ENCODE results near the gene BCAS3.
"Not testable (repeated sequence)": the region's sequence is repeated elsewhere in the genome, so short reads cannot be mapped to it uniquely, and the experiment has no call there.

BCAS3 gene

DNA sequence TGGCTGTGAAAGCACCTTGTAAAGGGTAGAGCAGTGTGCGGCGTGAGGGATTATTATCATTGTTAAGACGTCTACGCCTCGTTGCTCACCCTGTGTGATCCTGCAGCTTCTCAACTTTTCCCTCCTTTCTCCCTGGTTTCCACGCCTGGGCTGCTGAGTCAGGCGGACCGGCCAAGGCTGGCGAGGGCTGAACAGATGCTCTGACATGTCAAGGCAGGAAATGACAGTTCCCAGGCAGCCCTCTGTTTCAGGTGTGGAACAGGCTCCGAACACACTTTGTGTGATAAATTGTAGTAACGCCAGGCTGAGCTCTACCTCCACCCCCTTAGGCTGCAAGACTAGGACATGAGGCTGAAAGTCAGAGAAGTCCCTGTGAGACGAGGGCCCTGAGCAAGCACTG lies 676.0 kb downstream of the BCAS3 start:
- no peak for ATAC-seq

DNA sequence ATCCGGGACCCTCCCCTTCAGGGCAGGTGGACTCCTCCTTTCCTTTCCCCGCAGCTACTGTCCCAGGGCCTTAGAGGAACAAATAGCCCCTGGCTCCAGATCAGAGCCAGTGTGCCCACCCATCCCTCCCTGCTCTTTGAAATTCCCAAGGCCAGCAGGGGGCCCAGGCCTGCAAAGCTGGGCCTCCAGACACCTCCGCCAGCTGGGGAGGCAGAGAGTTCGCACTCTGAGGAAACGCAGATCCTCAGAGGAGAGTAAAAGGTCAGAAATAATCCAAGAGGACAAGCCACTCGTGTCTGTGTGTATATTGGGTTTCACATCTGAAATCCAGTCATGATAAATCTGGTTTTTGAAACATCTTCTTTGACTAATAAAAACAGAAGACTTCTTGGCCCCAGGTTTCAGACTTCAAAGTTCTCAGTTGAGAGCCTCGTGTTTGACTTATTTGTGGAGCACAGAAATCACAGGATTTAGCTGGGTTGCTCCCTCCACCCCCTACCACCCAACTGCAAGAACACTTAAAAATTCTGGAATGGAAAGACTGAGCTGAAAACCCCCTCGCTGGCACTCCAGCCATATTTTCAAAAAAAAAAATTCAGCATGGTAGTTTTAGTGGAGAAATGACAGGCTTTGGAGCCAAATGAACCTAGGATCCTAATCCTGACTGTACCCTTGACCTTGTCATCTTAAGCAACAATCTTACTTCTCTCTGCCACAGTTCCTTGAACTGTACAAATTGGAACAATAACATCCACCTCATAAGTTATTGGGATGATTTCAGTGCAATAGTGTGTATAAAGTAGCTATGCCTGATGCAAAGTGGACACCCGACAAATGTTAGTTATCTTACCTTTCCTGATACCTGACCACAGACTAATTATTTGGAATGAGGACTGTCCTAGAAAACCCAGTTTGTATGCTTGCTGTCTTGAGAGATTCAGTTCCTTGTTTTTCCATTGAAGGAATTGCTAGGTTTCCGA lies 677.5 kb downstream of the BCAS3 start:
- ATAC-seq: no peak

DNA sequence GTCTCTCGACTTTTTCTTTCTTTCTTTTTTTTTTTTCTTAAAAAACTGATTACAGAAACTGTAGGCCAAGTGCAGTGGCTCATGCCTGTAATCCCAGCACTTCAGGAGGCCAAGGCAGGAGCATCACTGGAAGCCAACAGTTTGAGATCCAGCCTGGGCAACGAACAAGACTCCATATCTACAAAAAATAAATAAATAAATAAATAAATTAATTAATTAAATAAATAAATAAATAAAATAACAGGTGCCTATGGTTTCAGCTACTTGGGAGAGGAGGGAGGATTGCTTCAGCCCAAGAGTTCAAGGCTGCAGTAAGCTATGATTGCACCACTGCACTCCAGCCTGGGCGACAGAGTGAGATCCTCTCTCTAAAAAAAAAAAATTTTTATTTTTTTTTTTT lies 679.4 kb downstream of the BCAS3 start:
- ATAC-seq: not testable (repeated sequence)

DNA sequence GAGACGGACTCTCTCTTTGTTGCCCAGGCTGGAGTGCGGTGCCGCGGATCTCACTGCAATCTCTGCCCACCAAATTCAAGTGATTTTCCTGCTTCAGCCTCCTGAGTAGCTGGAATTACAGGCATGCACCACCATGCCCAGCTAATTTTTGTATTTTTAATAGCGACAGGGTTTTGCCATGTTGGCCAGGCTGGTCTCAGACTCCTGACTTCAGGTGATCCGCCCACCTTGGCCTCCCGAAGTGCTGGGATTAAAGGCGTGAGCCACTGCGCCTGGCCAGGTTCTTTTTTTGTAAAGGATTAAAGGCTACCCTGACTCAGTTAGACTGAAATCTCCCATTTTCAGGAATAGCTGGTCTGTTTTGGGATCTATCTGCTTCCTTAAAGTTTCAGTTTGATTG lies 681.9 kb downstream of the BCAS3 start:
- not testable (repeated sequence) for ATAC-seq

DNA sequence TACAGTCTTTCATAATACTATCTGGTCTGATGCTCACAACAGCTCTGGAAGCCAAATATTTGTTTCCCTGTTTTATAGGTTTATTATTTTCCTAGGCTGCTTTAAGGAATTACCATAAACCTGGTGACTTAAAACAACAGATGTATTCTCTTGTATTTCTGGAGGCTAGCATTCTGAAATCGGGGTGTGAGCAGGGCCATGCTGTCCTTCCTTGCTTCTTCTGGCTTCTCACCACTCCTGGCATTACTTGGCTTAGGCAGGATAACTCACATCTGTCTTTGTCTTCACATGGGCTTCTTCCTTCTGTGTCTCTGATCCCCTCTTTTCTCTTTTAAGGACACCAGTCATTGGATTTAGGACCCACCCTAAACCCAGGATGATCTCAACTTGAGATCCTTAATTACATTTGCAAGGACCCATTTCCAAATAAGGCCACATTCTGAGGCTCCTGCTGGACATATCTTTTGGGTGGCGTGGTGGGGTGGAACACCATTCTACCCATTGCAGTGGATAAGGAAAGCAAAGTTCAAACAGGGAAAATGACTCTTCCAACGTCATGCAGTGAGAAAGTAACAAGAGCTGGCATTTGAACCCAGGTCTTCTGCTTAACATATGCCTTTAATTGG lies 682.8 kb downstream of the BCAS3 start:
- ATAC-seq: no peak

DNA sequence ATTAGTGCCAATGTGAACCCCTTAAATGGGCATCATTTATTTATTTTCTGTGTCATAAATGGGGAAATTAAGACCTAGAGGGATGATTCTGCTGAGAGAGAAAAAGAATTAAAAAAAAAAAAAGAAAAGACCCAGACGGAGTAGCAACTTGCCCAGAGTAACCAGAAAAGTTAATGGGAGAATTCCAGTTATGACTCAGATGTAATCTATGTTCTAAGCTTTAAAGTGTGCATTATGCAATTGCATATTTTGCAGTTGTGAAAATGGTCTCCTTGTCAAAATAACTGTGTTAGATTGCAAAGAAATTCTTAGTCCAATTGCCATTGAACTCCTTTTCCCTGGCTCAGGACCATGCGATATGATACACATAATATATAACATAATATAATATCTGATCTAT lies 683.4 kb downstream of the BCAS3 start:
- ATAC-seq: no peak

DNA sequence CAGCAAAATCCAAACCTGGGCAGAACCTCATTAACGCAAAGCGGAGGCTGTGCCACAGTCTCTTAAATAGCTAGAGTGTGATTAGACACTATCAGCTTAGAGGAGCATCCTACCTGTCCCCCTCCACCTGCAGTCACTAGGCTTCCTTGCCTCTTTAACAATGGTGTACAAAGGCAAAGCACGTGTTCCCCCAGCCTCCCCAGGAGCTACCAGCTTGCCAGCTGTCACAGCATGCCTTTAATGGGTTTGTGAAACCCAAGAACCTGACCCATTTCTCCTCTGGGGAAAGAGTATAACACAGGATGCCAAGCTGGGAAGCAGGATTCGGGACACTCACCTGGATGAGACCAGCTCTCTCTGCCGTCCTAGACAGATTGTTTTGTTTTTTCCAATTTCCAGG lies 684.7 kb downstream of the BCAS3 start:
- no peak for ATAC-seq

DNA sequence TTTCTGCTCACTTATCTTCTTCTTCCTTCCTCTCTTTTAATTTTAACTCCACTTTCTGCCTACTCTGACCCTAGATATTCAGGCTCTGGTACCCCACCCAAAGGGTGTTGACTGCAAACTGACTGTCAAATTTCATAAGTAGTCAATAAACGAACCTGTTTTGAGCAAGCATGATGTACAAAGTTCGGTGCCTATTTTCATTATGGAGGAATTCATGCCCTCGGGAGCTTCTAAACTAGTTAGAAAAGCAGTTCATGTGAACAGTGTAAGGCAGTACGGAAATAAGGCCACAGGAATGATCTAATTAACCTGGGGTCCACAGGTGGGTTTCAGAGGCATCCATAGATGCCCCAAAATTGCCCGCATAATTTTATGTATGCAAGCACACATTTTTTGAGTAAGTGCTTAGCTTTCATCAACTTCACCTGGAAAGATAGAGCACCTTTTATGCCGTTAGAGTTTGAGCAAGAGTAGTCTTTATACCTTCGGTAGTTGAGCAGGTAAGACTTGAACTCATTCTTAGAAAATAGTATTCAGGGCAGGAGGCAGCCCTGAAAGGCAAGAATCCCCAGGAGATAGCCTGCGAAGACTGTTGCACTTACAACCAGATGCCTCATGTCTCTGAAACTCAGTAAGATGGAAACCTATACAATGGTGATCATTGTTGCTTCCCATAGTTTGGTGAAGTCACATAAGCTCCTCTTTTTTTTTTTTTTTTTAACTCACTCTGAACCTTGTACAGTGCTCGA lies 685.4 kb downstream of the BCAS3 start:
- ATAC-seq: no peak

DNA sequence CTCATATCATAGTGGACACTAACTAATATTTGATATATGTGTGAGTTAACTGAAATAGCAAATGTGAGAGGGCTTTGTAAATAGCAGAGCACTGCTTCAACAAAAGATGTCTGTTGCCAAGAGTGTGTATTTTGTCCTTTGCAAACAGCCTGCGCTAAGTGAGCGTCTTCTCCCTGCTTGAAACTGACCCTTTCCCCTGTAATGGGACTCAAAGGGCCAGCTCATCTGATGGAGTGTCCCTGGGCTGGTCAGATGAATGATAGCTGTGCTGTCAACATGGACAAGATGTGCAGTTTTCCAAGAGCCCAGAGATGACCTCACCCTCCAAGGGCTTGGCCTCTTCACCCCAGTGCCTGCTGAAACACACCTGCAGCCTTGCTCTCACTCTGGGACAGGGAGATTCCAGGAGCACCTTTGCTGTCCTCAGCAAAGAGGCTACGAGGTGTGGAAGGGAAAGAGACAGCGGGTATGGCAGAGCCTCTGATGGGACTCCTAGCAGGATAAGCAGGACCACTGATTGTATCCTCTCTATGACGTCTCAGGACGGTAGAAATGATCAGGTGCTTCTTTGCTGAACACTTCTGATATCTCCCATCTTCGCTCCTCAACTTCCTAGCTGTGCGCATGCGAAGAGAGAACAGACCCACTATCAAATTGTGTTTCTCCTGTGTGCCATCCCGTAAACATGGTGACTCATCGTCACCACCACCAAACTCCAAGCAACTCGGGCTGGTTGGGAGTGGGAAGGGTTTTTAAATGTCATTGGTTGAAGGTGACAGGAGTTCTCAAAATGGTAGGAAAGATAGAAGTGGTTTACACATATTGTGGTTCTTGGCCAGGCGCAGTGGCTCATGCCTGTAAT lies 686.2 kb downstream of the BCAS3 start:
- ATAC-seq: no peak

DNA sequence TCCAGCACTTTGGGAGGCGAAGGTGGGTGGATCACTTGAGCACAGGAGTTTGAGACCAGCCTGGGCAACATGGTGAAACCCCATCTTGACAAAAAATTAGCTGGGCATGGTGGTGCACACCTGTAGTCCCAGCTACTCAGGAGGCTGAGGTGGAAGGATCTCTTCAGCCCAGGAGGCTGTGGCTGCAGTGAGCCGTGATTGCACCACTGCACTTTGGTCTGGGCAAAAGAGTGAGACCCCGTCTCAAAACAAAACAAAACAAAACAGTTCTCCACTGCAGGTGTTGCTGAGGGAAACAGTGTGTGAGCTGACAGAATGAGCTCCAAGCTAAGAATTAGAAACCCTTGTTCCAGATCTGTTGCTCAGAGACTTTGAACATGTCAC lies 686.8 kb downstream of the BCAS3 start:
- ATAC-seq: no peak

DNA sequence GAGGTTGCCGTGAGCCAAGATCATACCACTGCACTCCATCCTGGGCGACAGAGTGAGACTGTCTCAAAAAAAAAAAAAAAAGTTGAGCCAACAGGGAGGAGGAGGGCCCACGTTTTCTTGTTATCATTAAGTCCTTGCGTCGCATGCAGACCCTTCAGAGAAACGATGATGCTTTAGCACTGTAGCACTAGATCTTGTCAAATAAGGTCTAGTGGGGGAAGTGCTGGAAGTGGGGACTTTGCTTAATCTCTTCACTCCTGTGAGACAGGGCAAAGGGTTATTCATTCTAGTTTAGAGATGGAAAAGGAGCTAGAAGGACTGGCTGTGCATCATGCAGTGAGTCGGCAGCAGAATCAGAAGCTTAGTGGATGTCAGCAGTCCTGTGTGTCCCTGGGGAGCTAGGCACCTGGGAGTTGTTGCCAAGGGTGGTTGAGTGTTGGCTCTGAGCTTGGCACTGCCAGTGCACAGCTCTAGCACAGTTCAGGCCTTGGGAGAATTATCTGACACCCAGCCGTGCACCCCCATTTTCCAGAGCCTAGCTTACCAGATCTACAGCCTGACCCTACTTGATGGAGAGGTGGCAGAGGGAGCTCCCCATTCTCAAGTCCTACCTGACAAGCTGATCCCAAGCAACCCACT lies 688.5 kb downstream of the BCAS3 start:
- no peak for ATAC-seq

DNA sequence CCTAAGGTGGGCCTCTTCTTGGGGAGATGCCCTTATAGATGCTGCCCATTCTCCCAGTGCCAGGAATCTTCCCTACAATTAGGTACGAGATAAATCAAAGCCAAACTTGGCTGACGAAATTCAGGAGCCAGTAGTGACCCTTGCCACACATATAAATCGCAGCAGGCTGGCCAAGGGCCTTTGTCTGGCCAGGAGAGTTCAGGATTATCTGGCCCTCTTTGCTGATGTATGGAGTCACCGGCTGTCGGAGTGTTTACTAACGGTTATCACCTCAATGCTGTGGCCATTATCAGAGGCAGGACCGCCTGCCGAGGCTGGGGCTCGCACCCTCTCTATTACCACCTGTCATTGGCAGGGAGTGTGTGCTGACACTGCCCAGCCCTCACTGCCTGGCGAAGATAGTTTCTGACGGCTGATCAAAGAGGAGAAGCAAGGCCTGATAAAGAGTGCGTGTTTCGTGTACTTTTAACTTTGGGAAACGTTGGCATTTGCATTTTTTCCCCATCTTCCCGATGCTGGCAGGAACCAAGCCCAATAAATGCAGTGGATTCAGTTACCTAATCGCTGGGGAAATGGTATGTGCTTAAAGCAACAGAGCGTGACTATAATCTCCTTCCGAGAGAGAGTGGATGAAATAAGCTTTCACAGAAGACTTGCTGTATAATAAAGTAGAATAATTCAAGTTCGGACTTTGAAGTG lies 689.2 kb downstream of the BCAS3 start:
- no peak for ATAC-seq

DNA sequence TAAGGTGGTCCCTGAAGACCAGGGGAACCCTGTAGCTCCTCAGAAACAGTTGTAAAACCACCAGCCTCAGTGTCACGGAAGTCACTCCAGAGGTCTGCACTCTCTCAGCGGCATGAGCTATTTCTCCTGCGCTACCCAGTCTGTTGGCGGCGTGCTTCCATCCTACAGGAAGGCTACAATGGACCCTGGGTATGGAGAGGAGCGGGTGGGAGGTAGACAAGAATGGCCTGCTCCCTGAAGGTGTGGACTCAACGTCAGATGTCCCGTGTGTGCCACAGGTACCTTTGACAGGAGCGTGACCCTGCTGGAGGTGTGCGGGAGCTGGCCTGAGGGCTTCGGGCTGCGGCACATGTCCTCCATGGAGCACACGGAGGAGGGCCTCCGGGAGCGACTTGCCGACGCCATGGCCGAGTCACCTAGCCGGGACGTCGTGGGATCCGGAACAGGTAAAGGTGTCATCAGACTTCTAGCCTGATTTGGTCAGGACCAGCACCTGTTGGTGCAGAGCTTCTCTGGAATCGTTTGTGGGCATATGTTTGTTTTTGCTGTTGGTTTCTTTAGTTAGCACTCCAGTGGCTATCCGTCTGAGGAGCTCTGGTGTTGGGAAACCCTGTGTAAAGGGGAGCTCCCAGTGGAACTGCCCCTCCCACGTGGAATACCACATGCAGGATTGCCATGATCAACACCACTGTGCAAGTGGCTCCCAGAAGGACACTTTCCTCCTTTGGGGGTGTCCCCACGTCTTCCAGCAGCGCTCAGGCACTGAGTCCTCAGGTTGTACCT lies 690.6 kb downstream of the BCAS3 start:
- no peak for ATAC-seq

DNA sequence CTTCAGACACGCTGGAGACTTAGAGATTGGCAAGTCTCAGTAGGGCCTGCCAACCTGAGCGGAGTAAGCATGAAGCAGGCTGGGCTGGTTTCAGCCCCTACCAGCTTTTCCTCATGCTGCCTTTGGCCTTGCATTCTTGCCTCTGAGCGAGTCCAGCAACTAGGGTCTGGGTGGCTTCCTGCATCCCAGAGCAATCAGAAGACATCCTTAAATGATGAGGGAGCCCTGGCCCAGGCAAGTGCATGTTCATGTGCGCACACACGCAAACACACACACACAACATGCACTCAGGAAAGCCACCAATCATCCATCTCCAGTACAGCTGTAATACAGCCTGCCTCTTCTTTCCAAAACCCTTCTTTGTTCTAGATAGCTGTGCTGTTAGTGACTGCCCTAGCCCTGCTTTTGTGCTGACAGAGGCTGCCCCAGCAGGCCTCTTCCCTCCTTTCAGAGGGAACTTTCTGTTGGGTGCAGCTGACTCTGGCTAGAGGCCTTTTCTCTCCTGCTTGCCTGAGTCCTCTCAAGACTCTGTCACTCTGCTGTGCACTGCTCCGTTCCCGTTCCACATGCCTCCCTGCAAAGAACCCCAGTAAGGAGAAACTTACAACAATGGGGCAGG lies 691.3 kb downstream of the BCAS3 start:
- no peak for ATAC-seq

DNA sequence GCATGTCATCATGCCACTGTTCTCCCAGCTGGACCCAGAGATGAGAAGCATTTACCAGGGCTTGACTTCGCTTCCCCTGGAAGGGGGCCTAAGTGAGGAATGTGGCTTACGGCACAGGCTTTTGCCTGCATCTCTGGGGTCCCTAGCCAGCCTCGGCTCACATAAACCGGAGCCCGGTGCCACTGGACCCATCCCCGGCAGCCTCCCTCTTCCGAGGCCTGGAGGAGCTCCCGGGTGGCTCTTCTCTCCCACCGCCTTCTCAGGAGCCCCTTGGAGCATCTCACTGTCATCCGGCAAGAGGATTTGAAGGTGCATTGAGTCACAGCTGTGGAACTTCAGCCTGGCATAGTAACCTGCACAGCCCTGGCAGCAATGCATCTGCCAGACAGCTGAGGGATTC lies 692.1 kb downstream of the BCAS3 start:
- no peak for ATAC-seq

DNA sequence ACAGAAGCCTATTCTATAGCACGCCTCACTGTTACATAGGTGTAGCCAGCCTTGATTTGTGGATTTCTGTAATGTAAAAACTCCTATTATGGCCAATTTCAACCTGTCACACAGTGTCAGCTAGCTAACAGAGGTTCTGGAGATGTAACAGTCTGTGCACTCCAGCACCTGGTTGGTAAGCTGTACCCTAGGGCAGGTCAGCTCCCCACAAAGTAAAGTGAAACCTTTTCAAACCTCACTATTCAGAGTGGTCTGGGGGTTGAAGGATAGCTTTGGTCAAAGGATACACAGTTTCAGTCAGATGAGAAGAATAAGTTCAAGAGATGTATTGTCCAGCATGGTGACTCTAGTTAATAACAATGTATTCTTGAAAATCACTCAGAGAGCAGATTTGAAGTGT lies 693.5 kb downstream of the BCAS3 start:
- ATAC-seq: no peak

DNA sequence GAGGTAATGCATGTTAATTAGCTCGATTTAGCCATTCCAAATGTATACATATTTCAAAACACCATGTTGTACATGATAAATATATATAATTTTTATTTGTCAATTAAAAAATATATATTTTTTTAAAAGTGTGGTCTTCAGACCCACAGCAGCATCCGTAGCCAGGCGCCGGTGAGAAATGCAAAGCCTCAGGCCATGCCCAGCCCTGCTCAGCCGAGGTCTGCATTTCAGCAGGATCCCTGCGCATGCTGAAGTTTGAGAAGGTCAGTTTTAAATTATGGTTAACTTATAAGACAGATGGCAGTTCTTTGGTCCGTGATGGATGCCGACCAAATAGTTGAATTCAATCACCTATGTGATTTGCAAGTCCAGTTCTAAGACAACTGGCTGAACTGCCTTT lies 694.0 kb downstream of the BCAS3 start:
- no peak for ATAC-seq

DNA sequence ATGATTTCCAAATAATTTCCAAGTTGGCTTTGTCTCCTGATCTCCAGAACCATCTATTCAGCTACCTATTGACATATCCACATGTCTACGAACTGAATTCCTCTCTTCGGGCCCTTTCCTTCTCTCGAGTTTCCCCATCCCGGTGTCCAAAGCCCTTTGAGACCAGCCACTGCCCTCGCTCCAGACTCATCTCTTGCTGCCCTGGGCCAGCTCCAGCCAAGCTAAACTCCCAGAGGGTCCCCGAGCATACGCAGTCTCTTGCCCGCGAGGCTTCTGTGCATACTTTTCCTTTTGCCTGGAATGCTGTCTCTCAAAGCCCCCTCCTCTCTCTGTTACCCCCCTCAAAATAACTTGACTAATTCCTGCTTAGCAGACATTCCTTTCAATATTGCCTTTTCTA lies 694.8 kb downstream of the BCAS3 start:
- ATAC-seq: no peak

DNA sequence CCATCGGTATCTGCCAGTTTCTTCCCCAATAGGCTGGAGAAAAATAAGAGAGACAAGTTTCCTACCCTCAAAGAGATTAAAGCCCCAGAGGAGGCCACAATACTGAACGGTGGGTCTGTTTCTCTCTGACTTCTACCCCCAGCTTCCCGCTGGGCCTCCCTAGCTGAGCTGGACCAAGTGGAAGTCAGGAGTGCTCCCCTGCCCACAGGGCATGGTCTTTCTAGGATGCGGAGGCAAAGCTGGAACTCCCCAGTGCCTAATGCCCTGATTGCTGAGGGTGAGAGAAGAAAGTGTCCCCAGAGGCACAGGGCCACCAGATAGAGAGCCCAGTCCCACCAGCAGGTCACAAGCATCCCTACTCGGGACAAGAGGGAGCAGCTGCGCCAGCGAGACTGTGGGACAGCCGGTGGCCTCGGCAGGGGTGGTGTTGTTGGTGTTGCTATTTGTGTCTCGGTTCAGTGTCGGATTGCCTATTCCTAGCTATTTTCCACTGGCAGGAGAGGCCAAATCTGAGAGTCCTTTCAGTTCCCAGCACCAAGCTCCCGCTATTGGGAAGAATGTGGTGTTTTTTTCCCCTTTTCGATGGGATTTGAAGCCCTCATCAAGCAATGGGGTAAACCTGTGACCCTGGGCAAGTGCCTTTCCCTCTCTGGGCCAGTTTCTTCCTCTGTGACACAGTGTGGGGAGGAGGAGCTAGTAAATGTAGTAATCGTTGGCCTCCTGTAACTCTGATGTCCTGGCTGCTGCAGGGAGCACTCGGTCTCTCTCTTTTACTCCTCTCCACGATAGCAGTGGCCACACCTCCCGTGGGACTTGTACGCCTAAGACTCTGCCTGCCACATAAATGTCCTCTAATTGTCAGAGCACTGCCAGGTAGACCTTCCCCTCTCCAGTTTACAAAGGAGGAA lies 699.5 kb downstream of the BCAS3 start:
- no peak for ATAC-seq

Measured in activated CD4-positive, CD25-positive, alpha-beta regulatory T cell treated with anti-CD3 and anti-CD28 coated beads, Interleukin-2, amount 50 U/mL, for 24 hours (primary cell).